Measurements from ENCODE around the gene ZFP90.

DNA sequence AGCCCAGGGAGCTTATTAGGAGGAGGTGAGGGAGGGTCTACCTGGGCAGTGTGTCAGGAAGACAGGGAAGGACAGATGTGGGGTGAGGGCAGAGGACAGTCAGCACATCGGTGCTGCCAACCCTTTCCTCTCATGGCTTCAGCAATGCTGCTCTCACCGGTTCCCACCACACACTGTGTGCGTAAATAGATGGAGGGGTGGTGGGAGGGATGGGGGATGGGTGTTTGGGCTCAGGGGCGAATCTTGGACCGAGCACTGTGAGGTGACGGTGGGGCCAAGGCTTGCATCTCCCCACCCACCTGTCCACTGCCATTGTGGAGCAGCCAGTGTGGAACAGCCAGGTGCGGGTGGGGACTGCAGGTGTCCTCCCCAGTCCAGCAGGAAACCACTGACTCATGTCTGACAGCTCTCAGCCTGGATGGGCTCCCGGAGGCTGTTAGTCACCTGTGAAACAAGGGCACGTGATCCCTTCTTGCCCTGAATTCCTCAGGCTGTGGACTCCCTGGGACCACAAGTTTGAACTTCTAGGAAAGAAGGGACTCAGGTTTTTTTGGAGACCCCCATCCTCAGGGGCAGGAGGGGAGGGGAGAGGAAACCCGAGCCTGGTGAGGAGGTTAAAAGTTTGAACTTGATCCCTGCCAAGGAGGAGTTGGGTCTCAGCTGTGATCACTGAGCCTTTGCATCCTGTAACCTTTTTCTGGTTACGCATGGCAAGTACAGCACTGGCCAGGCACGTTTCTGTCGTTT lies 48.1 kb upstream of the ZFP90 start:
- TF ChIP-seq FOXM1 (IDR thresholded peaks at IDR 0.05; ENCODE audit: borderline replicate concordance) (no peak), ZNF384 (IDR thresholded peaks at IDR 0.05) (no peak), HDGF (IDR thresholded peaks at IDR 0.05; ENCODE audit: borderline replicate concordance) (no peak), SP1 (IDR thresholded peaks at IDR 0.05) (no peak), ARNT (IDR thresholded peaks at IDR 0.05) (no peak), SUZ12 (IDR thresholded peaks at IDR 0.05) (no peak), BHLHE40 (IDR thresholded peaks at IDR 0.05; ENCODE audit: borderline replicate concordance) (no peak), L3MBTL2 (conservative IDR thresholded peaks at IDR 0.05) (no peak), FOXK2 (IDR thresholded peaks at IDR 0.05) (no peak), LEF1 (IDR thresholded peaks at IDR 0.05; ENCODE audit: borderline replicate concordance) (no peak)
- TF ChIP-seq, protein P1, sequence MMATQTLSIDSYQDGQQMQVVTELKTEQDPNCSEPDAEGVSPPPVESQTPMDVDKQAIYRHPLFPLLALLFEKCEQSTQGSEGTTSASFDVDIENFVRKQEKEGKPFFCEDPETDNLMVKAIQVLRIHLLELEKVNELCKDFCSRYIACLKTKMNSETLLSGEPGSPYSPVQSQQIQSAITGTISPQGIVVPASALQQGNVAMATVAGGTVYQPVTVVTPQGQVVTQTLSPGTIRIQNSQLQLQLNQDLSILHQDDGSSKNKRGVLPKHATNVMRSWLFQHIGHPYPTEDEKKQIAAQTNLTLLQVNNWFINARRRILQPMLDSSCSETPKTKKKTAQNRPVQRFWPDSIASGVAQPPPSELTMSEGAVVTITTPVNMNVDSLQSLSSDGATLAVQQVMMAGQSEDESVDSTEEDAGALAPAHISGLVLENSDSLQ (IDR thresholded peaks at IDR 0.05), result no peak

Data from HEK293T (cell line).